HepG2 (cell line): ENCODE results near the gene MED22. TPM values are rescaled to one million over a fixed set of nuclear protein-coding genes. Genes with fewer than 3 reads are reported as not detected.

Experiments used
- ATAC-seq: fragments of 200-7000 bp; cut with Tn5 transposase; 3 replicates; pipeline ENCODE4 v1.9.1; 2020; ENCODE audit warnings: mild to moderate bottlenecking, moderate library complexity
- BruUV-seq: library from RNA; stranded (reverse); fragments of 400-500 nt; replicated peaks from 2 replicates; lab custom pipeline; 2021; lab: Mats Ljungman, UMichigan
- CTCF ChIA-PET: fragments of 300-600 bp; formaldehyde crosslinking; extraction: SDS; loops from one replicate; lab custom pipeline; 2021; ENCODE audit warnings: low total read pairs, inconsistent platforms, low intra/inter-chr PET ratio; lab: Yijun Ruan, JAX
- POLR2A ChIA-PET: fragments of 350-600 bp; sonication (Branson Sonifier 250); formaldehyde crosslinking; loops from one replicate; lab custom pipeline; 2020; ENCODE audit warnings: antibody characterized with exemption, inconsistent platforms; lab: Yijun Ruan, JAX
- DNase-seq: peaks from one replicate; pipeline ENCODE4 v3.0.0-alpha.2; 2015; ENCODE audit warnings: low spot score
- FAIRE-seq: peaks from 3 replicates; lab custom pipeline; 2011; peaks lifted over from hg19 to GRCh38; lab: Jason Lieb, UNC
- H2AFZ ChIP-seq: one replicate; pipeline ENCODE4 v1.6.1; 2011; ENCODE audit warnings: low read length, inconsistent platforms
- H3K27ac ChIP-seq: fragments of 300-600 bp; 3 replicates; pipeline ENCODE4 v1.8.0; 2011; ENCODE audit warnings: mixed run types, mild to moderate bottlenecking, mixed read lengths, low read length, inconsistent platforms; ENCODE audit not compliant: insufficient read depth; ENCODE audit errors: extremely low read length
- H3K27me3 ChIP-seq, 2 experiments: fragments of 200-600 bp in 1 of 2; 2 replicates in 1 of 2; 3 replicates in 1 of 2; pipeline versions ENCODE4 v1.6.0 to v1.8.0; 2011; ENCODE audit warnings: low read length in 2 of 2, mild to moderate bottlenecking in 2 of 2, moderate library complexity in 2 of 2, inconsistent platforms in 1 of 2; ENCODE audit not compliant: insufficient read depth in 2 of 2, control insufficient read depth in 1 of 2
- H3K36me3 ChIP-seq, 2 experiments: fragments of 200-600 bp in 1 of 2; replicated peaks in 1 of 2; 2 replicates in 1 of 2; 3 replicates in 1 of 2; pipeline versions ENCODE4 v1.5.1 to v1.8.0; 2011; ENCODE audit warnings: low read length in 2 of 2, inconsistent platforms in 1 of 2; ENCODE audit not compliant: insufficient read depth in 2 of 2, control insufficient read depth in 1 of 2
- H3K4me1 ChIP-seq: 2 replicates; pipeline ENCODE4 v1.5.1; 2012; ENCODE audit warnings: low read length, inconsistent platforms; ENCODE audit not compliant: insufficient read depth
- H3K4me2 ChIP-seq: 2 replicates; pipeline ENCODE4 v1.6.0; 2011; ENCODE audit warnings: low read depth, low read length, inconsistent platforms
- H3K4me3 ChIP-seq, 3 experiments: fragments of 200-600 bp in 1 of 3; sonication (generic), shearing (Covaris generic) in 1 of 3; replicated peaks in 1 of 3; 2 replicates each; pipeline ENCODE4 v1.5.1; 2011 to 2016; ENCODE audit warnings: low read length in 3 of 3, inconsistent platforms in 2 of 3, low read depth in 2 of 3, mild to moderate bottlenecking in 2 of 3, control low read depth in 1 of 3, mixed read lengths in 1 of 3; ENCODE audit not compliant: insufficient read depth in 1 of 3
- H3K79me2 ChIP-seq: one replicate; pipeline ENCODE4 v1.6.1; 2011; ENCODE audit warnings: low read length, inconsistent platforms; ENCODE audit not compliant: insufficient read depth
- H3K9ac ChIP-seq: 2 replicates; pipeline ENCODE4 v1.6.0; 2011; ENCODE audit warnings: mild to moderate bottlenecking, low read depth, low read length, inconsistent platforms; ENCODE audit not compliant: insufficient read depth
- H3K9me3 ChIP-seq: 2 replicates; pipeline ENCODE4 v1.5.1; 2012; ENCODE audit warnings: mild to moderate bottlenecking, low read length
- H4K20me1 ChIP-seq: 2 replicates; pipeline ENCODE4 v1.6.0; 2011; ENCODE audit warnings: inconsistent platforms, mild to moderate bottlenecking, low read length, moderate library complexity; ENCODE audit not compliant: insufficient read depth
- EED ChIP-seq: sonication (generic); formaldehyde crosslinking; IDR thresholded peaks from 2 replicates; pipeline ENCODE4 v1.5.0; 2020; ENCODE audit warnings: mild to moderate bottlenecking, missing genetic modification reagents
- ETV6 ChIP-seq: sonication (generic); formaldehyde crosslinking; conservative IDR thresholded peaks from 2 replicates; pipeline ENCODE4 v1.4.0; 2020; ENCODE audit warnings: missing genetic modification reagents
- FOXK2 ChIP-seq: fragments of 450-650 bp; IDR thresholded peaks from 2 replicates; pipeline ENCODE4 v1.6.1; 2016
- KDM5B ChIP-seq: sonication (generic); formaldehyde crosslinking; IDR thresholded peaks from 2 replicates; pipeline ENCODE4 v1.4.0; 2020; ENCODE audit warnings: missing genetic modification reagents, mild to moderate bottlenecking, borderline replicate concordance
- LRRFIP1 ChIP-seq: sonication (generic); formaldehyde crosslinking; conservative IDR thresholded peaks from 2 replicates; pipeline ENCODE4 v1.4.0; 2020; ENCODE audit warnings: missing genetic modification reagents
- RAD51 ChIP-seq: fragments of 450-650 bp; IDR thresholded peaks from 2 replicates; pipeline ENCODE4 v1.6.1; 2016; ENCODE audit warnings: borderline replicate concordance
- TBL1XR1 ChIP-seq: fragments of 150-350 bp; IDR thresholded peaks from 2 replicates; pipeline ENCODE4 v1.6.1; 2014; ENCODE audit warnings: borderline replicate concordance, low read length; ENCODE audit not compliant: partially characterized antibody
- ZBTB25 ChIP-seq: IDR thresholded peaks from 2 replicates; pipeline ENCODE4 v1.6.1; 2018; ENCODE audit warnings: missing genetic modification reagents
- ZFYVE20 ChIP-seq: sonication (generic); formaldehyde crosslinking; IDR thresholded peaks from 2 replicates; pipeline ENCODE4 v1.8.0; 2023; ENCODE audit warnings: low read depth, mild to moderate bottlenecking, moderate library complexity, missing genetic modification reagents, borderline replicate concordance
- ZNF710 ChIP-seq: sonication (generic); formaldehyde crosslinking; IDR thresholded peaks from 2 replicates; pipeline ENCODE4 v1.5.0; 2020; ENCODE audit warnings: mild to moderate bottlenecking, missing genetic modification reagents, borderline replicate concordance
- ZSCAN30 ChIP-seq: sonication (generic); formaldehyde crosslinking; IDR thresholded peaks from 2 replicates; pipeline ENCODE4 v1.5.0; 2020; ENCODE audit warnings: mild to moderate bottlenecking, missing genetic modification reagents
- WGBS: methylation state at CpG from one replicate; pipeline ENCODE4 v1.1.6; 2017; ENCODE audit warnings: low lambda C conversion rate; 5-methylcytosine and 5-hydroxymethylcytosine counted together
- in situ Hi-C: cut with HindIII; loops from 2 replicates; pipeline ENCODE4 v1.10.0; 2017; ENCODE audit warnings: low pct_unique_long_range_greater_than_20kb; ENCODE audit not compliant: extremely low pct_ligation_motif_present
- intact Hi-C: fragments of 100-400 bp; cut with micrococcal nuclease; formaldehyde crosslinking; loops from one replicate; pipeline ENCODE4 v1.10.0; 2022; ENCODE audit not compliant: unreplicated experiment
- polyA plus RNA-seq, 8 experiments: library from polyadenylated mRNA; depleted of rRNA in 3 of 8; stranded (reverse) in 7 of 8; unstranded in 1 of 8; fragments of >200 nt; fragmentation: Illumina TruSeq in 4 of 8; extraction: Trizol in 4 of 8; gene quantifications; 2 replicates each; pipeline versions ENCODE4 v1.2.1 to v1.2.3, GENCODE V29; 2011 to 2016; ENCODE audit warnings: low read depth in 4 of 8, missing spikeins in 1 of 8, mixed read lengths in 1 of 8; ENCODE audit not compliant: insufficient read depth in 1 of 8
- total RNA-seq, 5 experiments: library from RNA; depleted of rRNA; stranded (reverse); fragments of >200 nt; fragmentation: Illumina TruSeq; extraction: Trizol; gene quantifications; 2 replicates each; pipeline ENCODE4 v1.2.3, GENCODE V29; 2016; ENCODE audit warnings: low read depth in 1 of 5

The MED22 gene
- total and polyA plus RNA-seq, 2 of the 13 experiments (the other 11 are each of a cell fraction or from before 2014, with no cell fraction given) = 15.8 to 22.1 TPM

GRCh38 chr9:133323211-133323610 lies 24.7 kb downstream of the MED22 start:
- Histone ChIP-seq H3K27ac (no peak overlapping the region), H4K20me1 (no peaks in the 10 kb centered on the region), H3K27me3 (peaks cover 1 to 2% of the 10 kb centered on the region in 2 experiments; a peak in 2 of 5 replicates), H3K4me1 (no peaks in the 10 kb centered on the region), H3K4me2 (no peak overlapping the region), H3K9me3 (peaks cover 9% of the 10 kb centered on the region; the same call in 1 of the 2 replicates), H3K36me3 (no peaks in the 10 kb centered on the region), H3K9ac (no peak overlapping the region), H3K4me3 (no peak overlapping the region), H2AFZ (no peak overlapping the region), H3K79me2 (no peaks in the 10 kb centered on the region)
- FAIRE-seq = no peak
- CTCF ChIA-PET = no interaction called here
- in situ Hi-C loops (loop anchor here (10.0 kb wide), 1 partner anchor 78 kb away; no protein-coding TSS in a partner anchor), intact Hi-C loops (no loop called here)
- TF ChIP-seq ZFYVE20 (CRISPR knock-in tag) = no peak
- TF ChIP-seq TBL1XR1 = no peak
- TF ChIP-seq FOXK2 = no peak
- TF ChIP-seq RAD51 = no peak
- TF ChIP-seq KDM5B (CRISPR knock-in tag) = no peak
- no peak for TF ChIP-seq ZNF710 (CRISPR knock-in tag)
- no TSS peak for BruUV-seq
- WGBS = 54% methylated on average over 10 of the region's 10 CpGs
- POLR2A ChIA-PET = no interaction called here
- no peak for DNase-seq
- ATAC-seq = no peak

GRCh38 chr9:133322701-133323100 lies 25.2 kb downstream of the MED22 start:
- Histone ChIP-seq H4K20me1 (no peaks in the 10 kb centered on the region), H3K9me3 (peaks cover 9% of the 10 kb centered on the region; the same call in 1 of the 2 replicates), H3K79me2 (no peaks in the 10 kb centered on the region), H2AFZ (no peak overlapping the region), H3K4me1 (no peaks in the 10 kb centered on the region), H3K27ac (no peak overlapping the region), H3K36me3 (no peaks in the 10 kb centered on the region), H3K9ac (no peak overlapping the region), H3K4me3 (no peak overlapping the region), H3K4me2 (no peak overlapping the region), H3K27me3 (peaks cover 1 to 2% of the 10 kb centered on the region in 2 experiments; a peak in 2 of 5 replicates)
- ATAC-seq = no peak
- no TSS peak for BruUV-seq
- intact Hi-C loops (no loop called here), in situ Hi-C loops (loop anchor here (10.0 kb wide), 1 partner anchor 78 kb away; no protein-coding TSS in a partner anchor)
- POLR2A ChIA-PET = no interaction called here
- FAIRE-seq = no peak
- 64% methylated on average over 4 of the region's 14 CpGs for WGBS
- DNase-seq = no peak
- CTCF ChIA-PET = no interaction called here
- TF ChIP-seq LRRFIP1 (no peak), ETV6 (CRISPR knock-in tag) (no peak), ZSCAN30 (CRISPR knock-in tag) (no peak), EED (no peak), ZBTB25 (CRISPR knock-in tag) (no peak)
